GM12873 (cell line): ENCODE results near the gene LYPD6B.

Experiments used
- TF ChIP-seq, protein P1 (sequence below): IDR thresholded peaks from 2 replicates; pipeline ENCODE4 v1.5.1; 2012; ENCODE audit warnings: low read depth, mild to moderate bottlenecking, moderate library complexity, low read length, control low read depth; ENCODE audit not compliant: insufficient read depth; ENCODE audit errors: missing control alignments

Gene LYPD6B

GRCh38 chr2:149155988-149156387 is 117.5 kb downstream of the LYPD6B start:
- TF ChIP-seq, protein P1, sequence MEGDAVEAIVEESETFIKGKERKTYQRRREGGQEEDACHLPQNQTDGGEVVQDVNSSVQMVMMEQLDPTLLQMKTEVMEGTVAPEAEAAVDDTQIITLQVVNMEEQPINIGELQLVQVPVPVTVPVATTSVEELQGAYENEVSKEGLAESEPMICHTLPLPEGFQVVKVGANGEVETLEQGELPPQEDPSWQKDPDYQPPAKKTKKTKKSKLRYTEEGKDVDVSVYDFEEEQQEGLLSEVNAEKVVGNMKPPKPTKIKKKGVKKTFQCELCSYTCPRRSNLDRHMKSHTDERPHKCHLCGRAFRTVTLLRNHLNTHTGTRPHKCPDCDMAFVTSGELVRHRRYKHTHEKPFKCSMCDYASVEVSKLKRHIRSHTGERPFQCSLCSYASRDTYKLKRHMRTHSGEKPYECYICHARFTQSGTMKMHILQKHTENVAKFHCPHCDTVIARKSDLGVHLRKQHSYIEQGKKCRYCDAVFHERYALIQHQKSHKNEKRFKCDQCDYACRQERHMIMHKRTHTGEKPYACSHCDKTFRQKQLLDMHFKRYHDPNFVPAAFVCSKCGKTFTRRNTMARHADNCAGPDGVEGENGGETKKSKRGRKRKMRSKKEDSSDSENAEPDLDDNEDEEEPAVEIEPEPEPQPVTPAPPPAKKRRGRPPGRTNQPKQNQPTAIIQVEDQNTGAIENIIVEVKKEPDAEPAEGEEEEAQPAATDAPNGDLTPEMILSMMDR = no peak

DNA sequence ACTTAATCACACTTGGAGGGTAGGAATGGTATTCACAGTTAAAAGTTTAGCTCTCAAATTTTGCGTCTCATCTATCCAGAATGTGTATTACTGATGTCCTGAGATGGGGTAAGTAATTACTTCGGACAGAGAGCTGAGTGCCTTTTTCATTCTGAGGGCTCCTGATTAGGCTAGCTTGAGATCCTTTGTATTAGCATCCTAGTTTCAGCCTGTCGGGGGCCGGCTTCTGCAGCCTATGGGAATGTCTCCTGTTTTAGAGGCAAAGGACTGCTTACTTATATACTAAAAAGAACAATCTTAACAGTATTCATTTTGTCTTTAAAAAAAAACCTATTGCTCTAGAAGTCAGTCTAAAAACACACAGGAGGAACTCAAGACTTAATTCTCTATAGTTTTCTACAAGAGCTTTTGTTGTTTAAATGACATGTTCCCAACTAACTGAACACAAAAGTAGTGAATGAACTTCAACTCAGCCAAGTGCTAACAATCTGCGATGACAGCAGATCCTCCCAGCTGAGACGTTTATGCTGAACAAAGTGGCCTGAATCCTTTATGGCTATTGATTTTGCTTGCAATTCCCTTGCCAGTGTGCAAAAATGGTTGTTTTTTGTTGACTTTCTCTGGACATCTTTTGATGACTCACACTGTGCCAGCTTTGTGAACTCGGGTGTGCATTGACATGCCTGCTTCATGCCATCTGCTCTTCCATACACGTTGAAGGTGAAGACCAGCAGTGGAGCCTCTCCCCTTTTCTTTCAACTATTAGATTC is 118.7 kb downstream of the LYPD6B start:
- TF ChIP-seq, protein P1 = no peak

DNA sequence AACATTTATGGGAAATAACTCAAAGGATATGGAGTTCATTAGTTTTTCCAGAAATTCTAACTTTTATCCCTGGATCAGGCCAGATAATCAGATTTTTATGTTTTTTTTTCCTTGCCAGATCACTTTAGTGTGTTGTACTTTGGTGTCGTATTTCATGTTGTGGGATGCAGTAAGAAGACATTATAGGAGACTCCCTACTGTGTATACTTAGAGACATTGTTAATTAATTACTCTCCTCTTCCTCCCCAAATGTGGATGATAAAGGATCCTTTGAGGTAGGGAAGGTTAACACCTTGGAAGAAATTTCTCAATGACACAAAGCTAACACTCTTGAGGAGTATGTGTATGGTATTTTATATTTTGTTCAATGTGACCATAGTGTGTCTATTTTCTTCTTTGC is 120.5 kb downstream of the LYPD6B start:
- TF ChIP-seq, protein P1 = no peak

GRCh38 chr2:149160195-149160594 is 121.7 kb downstream of the LYPD6B start:
- TF ChIP-seq, protein P1 = no peak

DNA sequence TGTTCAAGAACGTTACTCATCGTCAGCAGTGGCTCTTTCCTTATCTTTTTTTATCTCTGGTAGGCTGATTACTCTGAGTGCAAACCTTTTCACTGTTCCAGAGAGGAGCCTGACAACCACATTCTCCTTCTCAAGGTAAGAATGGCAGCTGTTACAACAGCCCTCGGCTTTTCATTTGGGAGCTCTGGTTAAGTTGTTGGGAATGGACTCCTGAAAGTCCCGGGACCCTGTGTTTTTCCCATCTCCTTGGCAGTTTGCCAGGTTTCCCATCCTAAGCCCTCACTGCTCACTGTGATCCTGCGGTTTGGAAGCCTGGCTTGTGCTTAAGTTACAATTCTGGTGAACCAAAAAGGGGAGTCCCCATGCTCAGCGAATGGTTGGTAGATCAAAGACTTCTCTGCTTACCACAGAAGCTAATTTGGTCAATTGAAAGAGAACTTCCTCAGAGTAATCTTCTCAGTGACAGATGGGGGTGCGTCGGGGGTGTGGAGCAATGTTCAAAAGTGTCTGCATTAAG is 122.3 kb downstream of the LYPD6B start:
- TF ChIP-seq, protein P1 = no peak

DNA sequence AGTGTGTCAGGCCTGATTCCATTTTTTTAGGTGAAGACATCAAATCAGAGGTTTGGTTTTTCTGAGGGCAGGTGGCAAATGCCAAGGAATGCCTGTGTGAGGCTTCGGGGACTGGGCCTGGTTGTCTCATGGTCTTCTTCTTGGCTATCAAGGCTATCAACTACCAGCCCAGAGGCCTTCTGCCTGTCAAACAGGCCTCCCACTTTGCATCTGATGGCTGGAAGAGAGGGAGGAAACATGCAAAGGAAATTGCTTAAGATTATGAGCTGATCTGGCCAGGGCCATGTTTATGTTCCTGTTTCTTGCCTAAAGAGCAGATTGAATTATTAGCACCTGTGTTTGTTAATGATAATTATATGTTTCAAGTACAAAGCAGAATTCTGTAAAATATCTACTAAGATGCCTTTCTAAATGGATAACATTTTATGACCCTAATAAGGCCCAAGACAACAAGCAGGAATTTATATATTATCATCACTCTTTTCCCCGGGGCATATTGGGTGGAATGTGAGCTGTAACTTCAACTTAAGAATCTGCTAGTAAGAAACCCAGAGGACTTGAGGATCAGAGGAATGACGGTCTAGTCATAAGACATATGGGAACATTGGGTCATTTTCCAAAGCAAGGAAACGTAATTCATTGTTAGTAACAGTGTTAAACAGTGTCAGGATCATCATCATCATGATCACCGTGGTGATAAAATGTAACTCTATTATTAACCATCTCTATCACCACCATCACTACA is 123.2 kb downstream of the LYPD6B start:
- TF ChIP-seq, protein P1 = no peak

DNA sequence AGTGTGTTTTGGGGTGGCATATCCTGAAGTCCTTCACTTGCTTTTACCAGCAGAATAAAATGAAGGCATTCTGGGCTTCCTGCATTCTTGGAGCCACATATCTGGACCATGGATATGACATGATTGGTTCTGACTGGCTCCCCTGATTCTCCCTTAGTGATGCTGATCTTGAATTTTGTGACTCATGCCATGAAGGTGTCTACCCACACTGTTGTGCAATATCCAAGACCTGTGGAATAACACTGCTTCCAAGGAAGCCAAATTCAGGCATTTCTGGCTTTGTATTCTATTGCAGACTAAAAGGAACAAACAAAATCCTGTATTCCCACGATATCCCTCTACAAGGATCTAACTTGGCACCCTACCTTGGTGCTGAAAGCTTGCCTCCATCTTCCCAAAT is 125.8 kb downstream of the LYPD6B start:
- TF ChIP-seq, protein P1 = no peak
